GM12875 (cell line): ENCODE results near the gene PCCA.

Experiments used
- H3K4me3 ChIP-seq: one replicate; pipeline ENCODE4 v1.5.1; 2011; ENCODE audit warnings: low read depth, low read length, control low read depth
- TF ChIP-seq, protein P1 (sequence below): IDR thresholded peaks from 2 replicates; pipeline ENCODE4 v1.5.1; 2011; ENCODE audit warnings: low read depth, mild to moderate bottlenecking, control low read depth, inconsistent platforms, low read length, moderate library complexity, borderline replicate concordance; ENCODE audit not compliant: insufficient read depth

PCCA gene

DNA sequence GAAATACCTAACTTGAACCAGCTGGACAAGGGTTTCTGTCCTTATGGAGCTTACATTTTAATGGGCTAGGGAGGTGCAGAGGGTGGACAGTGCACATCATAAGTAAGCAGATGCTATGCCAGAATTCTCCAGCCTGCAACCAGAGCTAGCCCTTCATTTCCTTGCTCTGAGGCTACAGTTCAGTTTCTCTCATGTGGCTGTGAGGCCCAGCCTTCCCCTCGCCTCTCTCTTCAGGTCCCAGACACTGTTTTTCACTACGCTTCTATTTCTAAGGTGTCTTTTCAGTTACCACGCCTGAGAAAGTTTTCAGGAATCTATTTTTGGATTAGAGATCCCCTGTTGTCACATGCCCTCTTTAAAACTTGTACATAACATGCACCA lies 141.9 kb downstream of the PCCA start:
- TF ChIP-seq, protein P1, sequence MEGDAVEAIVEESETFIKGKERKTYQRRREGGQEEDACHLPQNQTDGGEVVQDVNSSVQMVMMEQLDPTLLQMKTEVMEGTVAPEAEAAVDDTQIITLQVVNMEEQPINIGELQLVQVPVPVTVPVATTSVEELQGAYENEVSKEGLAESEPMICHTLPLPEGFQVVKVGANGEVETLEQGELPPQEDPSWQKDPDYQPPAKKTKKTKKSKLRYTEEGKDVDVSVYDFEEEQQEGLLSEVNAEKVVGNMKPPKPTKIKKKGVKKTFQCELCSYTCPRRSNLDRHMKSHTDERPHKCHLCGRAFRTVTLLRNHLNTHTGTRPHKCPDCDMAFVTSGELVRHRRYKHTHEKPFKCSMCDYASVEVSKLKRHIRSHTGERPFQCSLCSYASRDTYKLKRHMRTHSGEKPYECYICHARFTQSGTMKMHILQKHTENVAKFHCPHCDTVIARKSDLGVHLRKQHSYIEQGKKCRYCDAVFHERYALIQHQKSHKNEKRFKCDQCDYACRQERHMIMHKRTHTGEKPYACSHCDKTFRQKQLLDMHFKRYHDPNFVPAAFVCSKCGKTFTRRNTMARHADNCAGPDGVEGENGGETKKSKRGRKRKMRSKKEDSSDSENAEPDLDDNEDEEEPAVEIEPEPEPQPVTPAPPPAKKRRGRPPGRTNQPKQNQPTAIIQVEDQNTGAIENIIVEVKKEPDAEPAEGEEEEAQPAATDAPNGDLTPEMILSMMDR = no peak
- H3K4me3 ChIP-seq = no peak overlapping the region

DNA sequence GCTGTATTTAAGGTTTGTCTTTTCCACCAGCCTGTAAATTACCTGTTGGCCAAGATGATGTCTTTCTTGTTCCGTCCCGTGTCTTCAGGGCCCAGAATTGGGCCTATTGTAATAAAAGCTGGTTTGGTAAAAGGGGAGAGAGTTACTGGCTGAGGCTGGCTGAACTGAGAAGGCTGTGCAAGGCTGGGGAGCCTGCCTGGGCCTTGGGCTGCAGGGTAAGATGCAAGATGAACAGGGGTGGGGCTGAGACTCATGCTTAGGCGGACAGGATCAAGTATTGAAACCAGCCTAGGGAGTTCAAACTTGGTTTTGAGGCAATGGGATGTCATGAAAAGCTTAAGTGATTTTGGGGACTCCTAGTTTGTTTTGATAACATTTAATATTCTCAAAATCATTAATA lies 142.3 kb downstream of the PCCA start:
- TF ChIP-seq, protein P1 = no peak
- no peak overlapping the region for H3K4me3 ChIP-seq

DNA sequence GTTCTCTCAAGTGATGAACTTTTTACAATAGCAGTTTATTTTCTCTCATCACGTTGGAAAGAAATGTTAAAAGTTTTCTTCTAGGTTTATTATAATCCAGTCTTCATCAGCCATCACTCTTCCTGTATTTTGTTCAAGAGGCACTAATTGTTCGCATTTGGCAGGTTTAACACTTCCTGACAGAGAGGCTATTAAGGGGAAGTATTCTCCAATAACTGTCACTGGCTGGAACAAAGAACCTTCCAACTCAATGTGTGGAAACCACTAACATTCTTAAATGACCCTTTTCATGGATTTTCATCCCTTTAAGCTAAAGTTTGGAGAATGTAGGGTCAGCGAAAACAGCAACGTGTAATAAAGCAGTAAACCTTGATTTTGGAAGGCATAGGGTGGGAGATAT lies 145.1 kb downstream of the PCCA start:
- TF ChIP-seq, protein P1 = no peak
- no peak overlapping the region for H3K4me3 ChIP-seq

GRCh38 chr13:100234524-100235136 lies 145.7 kb downstream of the PCCA start:
- no peak overlapping the region for H3K4me3 ChIP-seq
- TF ChIP-seq, protein P1 = no peak

DNA sequence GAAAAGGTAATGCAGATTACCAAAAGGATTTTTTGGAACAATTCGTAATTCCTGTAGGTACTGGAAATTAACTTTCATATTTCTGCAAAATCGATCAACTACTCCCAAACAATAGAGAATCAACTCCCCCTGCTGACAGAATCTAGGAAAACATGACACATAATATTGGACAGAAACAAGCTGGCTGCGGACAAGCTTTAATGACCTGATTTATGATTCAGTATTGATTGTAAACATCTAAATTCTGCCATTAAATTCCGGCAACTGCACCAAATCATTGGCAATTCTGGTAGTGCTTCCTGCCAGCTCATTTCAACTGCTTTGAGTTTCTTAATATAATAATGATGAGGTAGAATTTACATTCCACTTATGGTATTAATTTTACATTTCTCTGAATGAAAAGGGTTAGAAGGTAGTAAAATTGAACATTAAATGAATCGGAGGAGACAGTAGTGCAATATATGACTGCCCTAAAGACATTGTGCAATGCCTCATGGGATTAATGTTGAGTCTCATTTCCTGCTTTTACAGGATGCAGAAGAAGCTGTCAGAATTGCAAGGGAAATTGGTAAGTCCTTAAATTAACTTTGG lies 146.5 kb downstream of the PCCA start:
- H3K4me3 ChIP-seq = no peak overlapping the region
- TF ChIP-seq, protein P1 = peak; percentile 30; the same call in 1 of the 2 replicates

DNA sequence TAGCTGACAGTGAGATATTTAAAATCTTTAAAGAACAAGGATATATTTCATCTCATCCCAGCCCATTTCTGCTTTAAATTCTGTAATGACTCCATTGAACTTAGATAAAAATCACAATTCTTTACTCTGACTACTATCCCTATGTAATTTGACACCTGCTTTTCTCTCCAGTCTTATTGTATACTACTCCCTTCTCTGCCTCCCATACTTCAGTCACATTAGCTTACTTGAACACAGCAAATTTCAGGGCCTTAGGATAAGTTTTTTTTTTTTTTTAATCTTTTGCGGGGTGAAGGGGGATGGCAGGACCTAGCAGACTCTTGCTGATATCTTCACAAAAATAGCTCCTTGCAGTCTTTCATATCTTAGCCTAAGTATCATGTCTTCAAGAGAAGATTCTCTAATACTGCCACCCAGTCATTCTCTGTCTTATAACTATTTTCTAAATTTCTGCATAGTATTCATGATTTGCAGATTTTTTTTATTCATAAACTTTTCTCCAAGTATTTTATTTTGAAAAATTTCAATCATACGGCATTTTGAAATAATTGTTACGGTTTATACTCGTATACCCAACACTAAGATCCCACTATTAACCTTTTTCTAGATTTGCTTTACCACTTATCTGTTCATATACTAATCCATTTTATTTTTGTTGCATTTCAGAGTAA lies 151.4 kb downstream of the PCCA start:
- H3K4me3 ChIP-seq = no peak overlapping the region
- TF ChIP-seq, protein P1 = no peak

GRCh38 chr13:100244431-100244830 lies 155.5 kb downstream of the PCCA start:
- TF ChIP-seq, protein P1 = no peak
- H3K4me3 ChIP-seq = no peak overlapping the region
